ENCODE results near the gene NEGR1.
A peak's percentile ranks its signal among the peaks of the same experiment; 100 is the strongest.

Gene NEGR1

DNA sequence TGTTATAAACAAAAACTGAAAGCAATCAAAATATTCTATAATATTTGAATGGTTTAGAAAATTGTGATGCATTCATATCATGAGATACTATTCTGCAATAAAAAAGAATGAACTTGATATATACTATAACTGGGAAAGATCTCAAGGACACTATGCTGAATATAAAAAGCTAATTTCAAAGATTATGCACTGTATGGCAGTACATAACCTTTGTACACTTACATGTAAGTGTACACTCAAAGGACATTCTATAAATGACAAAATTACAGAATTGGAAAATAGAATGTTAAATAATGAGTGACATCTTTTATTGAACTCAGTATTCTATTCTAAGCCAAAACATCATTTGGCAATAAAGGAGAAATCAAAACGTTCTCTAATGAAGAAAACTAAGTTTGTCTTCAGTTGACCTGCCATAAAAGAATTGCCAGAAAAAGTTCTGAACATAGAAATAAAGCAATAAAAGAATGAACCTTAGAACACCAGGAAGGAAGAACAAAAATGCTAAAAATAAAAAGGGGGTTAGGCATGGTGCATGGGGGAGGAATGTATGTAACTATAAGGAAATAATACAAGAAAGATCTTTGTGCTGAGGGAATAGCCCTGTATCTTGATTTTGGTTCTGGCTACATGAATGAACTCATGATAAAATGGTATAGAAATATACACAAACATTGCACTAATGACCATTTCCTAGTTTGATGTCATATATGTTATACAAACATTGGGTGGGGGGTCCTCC lies 519.7 kb downstream of the NEGR1 start:
- no peak for DNase-seq

DNA sequence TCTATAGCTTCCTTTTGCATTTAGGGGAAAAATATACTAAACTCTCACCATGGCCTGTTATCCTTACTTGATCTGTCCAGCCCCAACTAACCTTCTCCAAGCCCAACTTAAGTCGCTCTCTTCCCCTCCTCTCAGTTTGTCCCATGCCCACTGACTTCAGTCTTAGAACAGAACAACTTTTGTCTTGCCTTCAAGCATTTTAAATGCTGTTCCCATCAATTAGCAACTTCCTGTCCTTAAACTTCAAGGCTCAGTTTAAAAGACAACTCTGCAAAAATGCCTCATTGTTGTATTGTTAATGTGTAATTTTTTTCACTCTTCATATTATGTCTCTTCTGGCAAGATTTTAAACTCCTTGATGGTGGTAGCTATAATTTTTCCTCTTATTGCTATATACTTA lies 526.9 kb downstream of the NEGR1 start:
- DNase-seq = no peak

DNA sequence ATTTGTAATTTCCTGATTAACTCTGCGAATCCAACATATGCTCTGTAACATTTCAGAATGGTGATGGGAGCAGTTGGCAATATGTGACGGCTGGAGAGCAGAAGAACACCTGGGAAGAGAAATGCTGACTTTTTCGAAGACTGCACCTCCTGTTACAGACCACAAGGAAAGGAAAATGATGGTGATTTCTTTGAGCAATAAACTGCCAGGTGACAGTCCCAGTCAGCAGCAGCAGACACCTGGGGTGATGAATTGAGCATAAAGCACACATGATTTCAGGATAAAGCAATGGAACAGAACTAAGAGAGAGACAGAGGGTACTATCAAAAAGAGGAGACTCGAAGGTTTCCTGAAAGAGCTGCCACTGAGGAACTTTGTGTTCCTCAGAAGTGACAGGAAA lies 528.6 kb downstream of the NEGR1 start:
- DNase-seq = no peak

DNA sequence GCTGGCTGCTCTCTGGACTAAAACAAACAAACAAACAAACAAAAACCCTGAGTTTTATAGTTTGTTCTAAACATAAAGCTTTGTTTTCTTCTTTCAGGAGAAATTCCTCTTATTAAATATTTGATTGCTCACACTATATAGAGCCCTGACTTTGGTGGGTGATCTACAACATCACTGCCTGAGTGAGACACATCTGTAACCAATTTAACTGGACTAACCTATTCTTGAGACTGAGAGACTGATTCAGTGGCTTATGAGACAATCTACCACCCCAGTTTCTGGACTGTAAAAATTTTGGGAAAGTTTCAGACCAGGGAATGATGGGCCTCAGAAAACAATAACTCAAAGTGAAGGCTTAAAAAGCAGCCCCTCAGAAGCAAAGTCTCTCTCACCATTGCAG lies 537.0 kb downstream of the NEGR1 start:
- no peak for DNase-seq

DNA sequence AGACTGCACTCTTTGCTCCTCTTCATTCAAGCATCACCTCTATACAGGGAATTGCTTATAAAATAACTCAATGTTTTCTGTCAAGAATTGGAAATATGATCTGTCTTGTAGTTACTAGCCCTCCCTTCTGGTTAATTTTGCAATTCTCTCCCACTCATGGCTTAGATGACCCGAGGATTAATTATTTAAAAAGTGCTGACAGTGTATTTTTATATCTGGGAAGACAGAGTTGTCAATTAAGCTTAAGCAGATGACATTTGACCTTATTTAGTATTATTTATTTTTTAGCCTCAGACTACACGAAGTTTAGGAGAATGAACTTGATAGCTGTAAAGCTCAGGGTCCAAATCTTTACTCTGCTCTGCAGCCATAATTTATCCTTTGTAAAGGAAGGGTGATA lies 538.5 kb downstream of the NEGR1 start:
- DNase-seq = no peak

DNA sequence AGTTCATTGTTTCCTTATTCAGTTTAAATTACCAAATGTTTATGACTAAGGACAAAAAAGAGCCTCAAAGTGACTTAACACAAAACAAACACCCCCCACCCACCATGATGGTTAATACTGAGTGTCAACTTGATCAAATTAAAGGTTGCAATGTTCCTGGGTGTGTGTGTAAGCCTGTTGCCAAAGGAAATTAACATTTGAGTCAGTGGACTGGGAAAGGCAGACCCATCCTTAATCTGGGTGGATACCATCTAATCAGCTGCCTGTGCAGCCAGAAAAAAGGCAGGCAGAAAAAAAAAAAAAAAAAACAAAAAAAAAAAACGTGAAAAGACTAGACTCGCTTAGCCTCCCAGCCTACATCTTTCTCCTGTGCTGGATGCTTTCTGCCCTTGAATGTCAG lies 543.4 kb downstream of the NEGR1 start:
- DNase-seq = no peak

DNA sequence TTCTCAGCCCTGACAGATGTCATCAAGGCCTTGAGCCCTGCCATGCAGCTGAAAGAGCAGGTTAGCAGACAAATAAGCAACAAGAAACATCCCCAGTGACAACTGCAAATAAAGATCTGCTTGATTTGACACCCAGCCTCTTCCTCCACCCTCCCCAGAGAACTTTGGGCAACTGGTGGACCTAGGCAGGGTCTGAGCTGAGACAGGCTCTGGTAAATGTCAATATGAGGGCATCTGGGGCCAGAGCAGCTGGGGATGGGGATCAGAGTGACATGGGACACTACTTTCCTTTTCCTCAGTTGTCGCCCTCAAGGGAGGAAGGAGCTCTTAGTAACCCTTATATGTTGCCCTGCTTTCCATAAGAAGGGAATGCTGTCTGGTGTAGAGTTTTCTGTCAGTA lies 544.1 kb downstream of the NEGR1 start:
- DNase-seq = no peak

DNA sequence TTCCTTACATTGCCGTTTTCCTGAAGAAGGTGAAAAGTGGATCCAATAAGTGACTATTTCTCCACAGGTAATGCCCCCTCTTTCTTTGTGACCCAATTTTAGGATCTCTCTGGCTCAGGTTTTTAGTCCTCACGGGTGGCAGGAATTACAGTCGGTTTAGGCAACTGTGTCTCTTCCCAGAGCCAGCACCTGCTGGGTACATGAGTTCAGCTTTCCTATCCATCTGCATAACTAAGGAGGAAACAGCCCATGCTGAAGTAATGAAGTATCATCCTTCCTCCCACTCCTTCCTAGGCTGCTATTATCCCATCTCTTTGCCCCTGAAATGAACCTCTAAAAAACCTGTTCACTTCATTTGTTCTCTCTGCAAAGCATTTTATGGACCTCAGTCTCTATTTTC lies 544.6 kb downstream of the NEGR1 start:
- DNase-seq = no peak

DNA sequence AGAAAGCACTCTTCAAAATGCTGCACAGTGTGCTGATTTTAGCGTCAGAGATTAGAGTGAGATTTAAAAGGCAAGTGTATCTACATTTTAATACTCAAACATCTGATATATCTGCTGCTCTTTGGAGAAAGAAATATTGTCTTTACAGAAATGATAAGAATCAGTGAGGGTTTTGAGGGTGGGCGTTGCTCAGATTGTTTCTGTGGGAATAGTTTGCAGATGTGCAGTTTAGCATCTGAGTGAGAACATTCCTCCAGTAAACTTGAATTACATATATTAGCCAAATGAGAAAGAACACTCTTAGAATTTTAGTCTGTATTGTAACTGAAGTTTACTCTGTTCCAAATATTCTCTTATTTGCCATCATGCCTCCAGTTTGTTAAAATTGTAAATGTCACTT lies 549.2 kb downstream of the NEGR1 start:
- DNase-seq = no peak

DNA sequence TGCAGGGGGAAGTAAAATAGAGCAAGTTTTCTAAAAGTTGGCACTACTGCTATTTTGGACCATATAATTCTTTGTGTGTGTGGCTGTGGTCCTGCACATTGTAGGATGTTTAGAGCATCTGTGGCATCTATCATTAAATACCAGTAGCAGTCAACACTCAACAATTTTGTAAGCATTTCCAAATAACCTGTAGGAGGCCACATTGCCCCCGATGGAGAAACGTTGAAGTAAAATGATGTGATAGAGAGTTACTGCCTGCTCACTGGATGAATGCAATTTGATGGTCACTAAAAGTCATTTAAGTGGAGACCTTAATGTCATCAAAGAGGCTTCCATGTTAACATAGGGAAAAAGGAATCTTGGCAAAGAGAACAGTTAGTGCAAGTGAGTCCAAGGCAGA lies 560.8 kb downstream of the NEGR1 start:
- no peak for DNase-seq

DNA sequence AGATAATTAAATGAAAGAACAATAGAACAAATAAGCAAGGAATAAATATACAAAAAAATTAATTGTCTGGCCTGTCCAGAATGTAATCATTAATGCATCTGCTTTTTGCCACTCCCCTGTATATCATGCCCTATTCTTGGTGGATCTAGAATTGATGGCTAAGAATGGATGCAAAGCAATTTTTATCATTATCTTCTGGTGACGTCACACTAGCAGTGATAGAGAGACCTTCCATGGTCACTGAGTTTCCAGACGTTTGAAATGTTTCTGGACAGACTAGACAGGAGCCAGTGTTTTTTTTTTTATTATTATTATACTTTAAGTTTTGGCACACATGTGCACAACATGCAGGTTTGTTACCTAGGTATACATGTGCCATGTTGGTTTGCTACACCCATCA lies 563.0 kb downstream of the NEGR1 start:
- DNase-seq = no peak

DNA sequence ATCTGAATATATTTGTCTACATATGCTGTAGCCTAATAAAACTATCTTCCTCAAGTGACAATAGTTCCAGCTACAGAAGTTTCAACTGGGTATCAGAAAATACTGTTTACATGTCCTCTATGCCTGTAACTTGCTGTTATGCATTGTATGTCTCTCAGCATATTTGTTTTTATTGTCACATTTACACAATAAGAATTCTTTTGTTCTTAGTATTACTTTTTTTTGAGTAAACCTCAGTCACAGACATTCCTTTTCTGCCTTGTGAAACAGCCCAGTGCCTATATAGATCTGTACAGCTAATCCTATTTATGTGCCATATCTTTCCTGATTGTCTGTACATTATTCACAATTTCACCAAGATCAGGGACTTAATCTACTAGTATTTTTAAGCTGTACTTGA lies 565.2 kb downstream of the NEGR1 start:
- DNase-seq = no peak

DNA sequence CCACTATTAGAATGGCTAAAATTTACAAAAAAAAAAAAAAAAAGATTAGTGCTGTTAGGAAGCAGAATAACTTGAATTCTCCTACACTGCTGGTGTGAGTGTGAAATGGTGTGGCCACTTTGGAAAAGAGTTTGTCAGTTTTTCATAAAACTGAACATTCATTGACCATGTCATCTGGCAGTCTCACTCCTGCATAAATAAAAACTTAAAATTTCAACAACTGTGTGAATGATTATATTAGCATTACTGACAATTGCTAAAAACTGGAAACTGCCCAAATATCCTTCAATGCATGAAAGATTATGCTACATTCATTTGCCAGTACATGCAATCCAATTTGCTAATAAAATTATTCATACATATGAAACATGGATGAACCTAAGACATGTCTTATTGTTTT lies 570.9 kb downstream of the NEGR1 start:
- no peak for DNase-seq

DNA sequence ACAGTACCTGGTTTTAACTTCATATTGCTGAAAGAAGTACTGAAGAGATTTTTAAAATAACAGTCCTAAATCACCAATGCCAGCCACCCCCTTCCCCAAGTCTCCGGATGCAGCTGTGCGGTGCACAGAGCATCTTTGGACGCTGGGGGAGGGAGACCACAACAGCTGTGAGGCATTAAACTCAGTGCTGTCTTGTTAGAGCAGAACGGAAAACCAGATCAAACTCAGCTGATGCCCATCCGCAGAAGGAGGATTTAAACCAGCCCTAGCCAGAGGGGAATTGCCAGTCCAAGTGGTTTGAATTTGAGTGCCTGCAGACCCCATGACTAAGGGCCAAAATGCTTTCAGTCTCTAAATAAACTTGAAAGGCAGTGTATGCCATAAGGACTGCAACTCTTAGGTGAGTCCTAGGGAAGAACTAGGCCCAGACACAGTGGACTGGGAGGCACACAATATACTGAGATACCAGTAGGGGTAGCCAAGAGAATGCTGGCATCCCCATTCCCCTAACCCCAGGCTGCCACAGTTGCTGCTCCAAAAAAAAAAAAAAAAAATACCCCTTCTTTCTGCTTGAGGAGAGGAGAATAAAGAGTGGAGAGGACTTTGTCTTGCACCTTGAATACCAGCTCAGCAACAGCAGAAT lies 576.2 kb downstream of the NEGR1 start:
- DNase-seq = no peak

DNA sequence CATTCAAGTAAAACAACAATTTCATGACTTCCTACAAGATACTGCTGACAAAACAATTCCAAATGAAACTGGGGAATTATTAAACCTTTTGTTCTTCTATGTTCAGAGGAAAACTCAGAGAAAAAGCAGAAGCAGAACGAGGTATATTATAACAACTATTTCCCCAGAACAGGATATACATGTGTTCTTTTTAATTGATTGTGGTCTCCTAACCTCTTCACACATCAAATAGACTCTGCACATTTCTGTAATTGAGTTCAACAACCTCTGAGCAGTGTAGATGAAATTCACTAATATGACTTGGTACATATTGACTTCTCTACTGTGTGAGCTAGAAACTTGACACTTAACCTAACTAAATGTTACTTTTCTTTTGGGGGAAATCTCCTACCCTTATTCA lies 584.2 kb downstream of the NEGR1 start:
- DNase-seq = no peak

DNA sequence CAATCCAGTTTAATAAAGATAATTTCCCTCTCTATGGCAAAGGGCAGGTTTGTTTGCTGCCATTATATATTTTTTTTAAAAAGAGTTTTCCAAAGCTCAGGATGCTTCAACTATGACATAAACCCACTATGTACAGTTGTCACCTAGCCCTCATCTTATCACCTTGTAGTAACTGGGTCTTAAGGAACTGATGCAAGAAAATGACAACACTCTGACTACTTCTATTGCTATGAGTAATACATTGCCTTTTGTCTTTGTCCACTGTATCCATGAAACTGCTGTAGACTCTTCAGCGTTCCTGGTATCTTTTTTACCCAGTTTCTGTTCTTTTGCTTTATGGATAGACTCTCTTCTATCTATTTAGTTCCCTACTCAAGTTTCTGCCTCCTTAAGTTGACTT lies 586.5 kb downstream of the NEGR1 start:
- DNase-seq = no peak

DNA sequence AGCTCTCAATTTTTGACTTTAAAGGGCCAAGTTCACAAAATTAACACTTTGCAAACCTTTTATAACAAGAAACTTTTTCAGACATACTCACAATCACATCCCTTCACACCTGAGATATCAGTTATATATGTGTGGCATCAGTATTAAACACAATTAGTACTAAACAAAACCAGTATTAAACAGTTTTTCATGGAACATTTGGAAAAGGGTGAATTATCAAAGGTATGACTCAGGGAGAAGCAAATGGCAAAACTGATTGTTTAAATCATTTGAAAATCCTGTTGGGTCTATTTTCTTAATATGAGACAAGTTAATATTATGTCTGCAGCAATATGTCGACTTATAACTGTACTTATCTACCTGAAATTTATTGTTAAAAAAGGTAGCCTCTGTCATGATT lies 587.3 kb downstream of the NEGR1 start:
- DNase-seq = no peak

DNA sequence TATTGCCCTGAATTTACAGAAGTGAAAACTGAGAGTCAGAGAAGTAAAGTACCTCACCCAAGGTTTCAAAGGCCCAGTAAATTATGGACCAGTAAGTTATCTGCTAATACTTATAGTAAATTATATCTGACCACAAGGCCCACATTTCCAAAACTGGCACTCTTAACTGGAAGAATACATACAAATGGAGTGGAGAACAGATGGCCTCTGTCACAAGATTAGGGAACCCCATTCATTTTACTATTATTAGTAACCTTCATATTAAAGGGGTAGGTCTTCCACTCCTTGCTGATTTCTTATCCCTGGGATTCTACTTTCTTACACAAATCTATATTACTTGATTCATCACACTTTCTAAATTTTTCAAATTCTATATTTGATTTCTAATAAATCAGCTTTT lies 588.8 kb downstream of the NEGR1 start:
- DNase-seq = no peak

DNA sequence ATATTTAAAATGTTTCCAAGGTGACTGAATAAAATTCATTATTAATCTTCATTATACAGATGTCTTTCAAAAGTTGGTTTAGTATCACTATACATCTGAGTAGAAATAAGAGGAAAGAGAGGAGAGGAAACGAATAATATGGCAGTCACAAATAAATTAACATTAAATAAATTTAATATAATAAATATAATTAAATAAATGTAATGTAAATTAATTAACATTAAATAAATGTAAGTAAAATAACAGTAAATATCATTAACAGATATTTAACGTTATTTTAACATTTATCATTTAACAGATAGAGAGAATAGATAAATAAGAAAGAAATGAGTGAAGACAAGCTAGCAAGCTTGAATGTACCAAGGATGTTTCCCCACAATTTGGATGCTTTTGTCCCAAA lies 592.7 kb downstream of the NEGR1 start:
- no peak for DNase-seq

DNA sequence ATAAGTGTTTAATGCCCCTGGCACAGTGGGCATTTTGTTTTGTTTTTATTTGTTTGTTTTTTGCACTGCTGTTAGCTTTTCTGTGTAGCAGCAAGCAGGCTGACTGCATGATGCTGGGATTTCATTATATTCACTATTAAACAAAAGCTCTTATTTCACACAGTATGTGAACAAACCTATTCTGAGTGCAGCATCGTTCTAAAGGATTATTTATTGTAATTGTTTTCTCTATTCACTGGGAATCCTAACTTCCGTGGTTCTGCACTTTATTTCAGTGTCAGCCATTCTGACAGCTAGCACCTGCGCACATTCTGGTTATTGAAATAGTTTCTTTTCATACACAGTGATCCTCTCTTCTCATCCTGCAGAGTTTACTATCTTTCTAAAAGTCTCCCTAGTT lies 595.0 kb downstream of the NEGR1 start:
- no peak for DNase-seq

DNA sequence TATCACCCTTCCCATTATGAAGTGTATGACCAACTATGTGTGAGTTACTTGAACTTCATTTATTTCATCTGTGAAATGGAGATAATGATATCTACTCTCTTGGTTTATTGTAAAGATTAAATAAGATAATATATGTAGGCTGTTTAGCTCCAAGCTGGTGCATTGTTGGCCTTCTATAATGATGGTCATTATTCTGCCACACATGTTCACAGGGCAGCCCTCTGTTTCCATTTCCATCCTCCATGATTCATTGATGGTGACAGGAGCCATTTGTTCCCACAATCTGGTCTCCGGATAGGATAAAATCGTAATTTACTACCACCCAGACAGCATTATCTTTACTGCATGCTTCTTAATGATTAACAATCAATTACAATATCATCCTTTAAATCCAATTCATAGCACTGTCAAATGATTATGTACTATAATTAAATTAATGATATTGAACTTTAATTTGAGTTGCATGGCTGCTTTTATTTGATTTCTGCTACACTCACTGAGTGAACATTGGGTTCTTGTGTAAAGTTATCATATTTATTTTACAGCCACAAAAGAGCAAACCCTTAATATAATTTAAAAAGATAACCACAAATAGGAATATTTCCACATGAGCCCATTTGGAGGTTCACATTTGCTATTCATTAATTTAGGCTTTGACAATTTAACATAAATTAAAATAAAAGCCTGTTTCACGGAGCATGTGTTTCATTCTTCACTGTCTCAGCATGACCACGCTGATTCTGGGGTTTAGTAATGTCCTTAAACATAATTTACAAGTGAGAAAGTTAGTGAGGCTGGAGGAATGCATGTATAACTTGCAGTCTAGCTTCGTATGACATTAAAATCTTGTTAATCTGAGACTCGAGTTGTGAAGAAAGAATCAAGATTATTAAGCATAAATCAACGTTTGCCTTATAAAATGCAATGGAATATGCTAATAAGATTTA lies 605.1 kb downstream of the NEGR1 start:
- no peak for DNase-seq

DNA sequence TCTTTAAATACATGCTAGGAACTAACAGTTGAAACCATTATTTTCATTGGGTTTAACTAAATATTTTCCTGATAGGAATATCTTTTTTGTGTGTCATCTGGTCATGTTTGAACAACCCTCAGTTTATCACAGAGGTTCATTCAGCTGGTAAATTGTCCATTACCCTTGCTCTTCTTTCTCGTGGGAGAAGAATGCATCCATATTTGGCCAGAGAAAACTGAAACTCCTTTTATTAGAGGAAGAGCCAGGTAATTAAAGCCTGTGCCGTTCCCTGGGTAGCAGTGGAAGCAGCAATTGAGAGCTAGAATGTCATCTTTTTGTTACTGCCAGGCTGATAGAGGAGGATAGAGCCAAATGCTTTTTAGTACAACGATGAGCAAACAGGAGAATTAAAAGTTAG lies 614.3 kb downstream of the NEGR1 start:
- peak; percentile 18 for DNase-seq

DNA sequence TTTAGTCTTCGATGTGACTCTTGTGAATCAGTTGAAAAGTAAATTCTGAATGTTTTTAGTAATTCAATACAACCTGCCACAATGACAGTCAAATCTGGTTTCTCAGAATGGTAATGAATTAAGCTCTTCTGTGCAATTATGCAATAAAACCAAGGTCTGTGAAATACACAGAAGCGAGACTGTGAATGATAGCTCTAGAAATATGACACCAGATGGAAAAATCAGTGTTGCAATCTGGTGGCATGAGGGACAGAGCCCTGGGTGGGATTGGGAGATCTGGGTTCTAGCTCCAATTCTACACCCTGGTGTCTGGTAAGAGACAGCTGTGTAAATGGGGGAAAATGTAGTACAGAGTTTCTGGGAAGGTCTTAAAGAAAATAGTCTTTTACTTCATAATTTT lies 615.1 kb downstream of the NEGR1 start:
- DNase-seq = peak; percentile 63

DNA sequence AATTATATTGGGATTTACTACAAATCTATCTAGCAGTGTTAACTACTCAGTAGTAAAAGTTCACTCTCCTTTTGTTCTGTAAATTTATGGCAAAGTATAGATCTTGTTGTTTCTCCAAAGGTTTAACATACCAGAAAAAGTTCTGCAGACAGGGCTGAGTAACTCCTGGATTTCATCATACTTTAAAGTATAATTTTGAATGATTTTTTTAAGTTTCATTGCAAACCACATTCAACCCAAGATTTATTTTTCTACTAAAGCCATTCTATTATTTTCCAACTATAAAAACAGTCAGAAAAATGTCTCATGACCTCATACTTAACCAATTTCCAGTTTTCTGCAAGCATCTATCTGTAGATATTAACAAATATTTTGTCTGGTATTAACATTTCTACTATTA lies 615.7 kb downstream of the NEGR1 start:
- DNase-seq = no peak

Data from NCI-H2171 (cell line).